ENCODE results near the gene ZNF831.

GRCh38 chr20:59150821-59151251 lies 12.8 kb upstream of the ZNF831 start:
- TF ChIP-seq YY1 (IDR thresholded peaks at IDR 0.05; ENCODE audit: low read depth) (no peak), EGR1 (IDR thresholded peaks at IDR 0.05) (no peak), EP300 (IDR thresholded peaks at IDR 0.05; ENCODE audit: borderline replicate concordance) (no peak), TAF1 (IDR thresholded peaks at IDR 0.05; ENCODE audit: low read depth) (no peak), USF1 (IDR thresholded peaks at IDR 0.05) (no peak), NFIC (IDR thresholded peaks at IDR 0.05) (no peak), TCF12 (IDR thresholded peaks at IDR 0.05; ENCODE audit: low read depth) (no peak), RAD21 (IDR thresholded peaks at IDR 0.05; ENCODE audit: low read depth) (no peak), CREB1 (IDR thresholded peaks at IDR 0.05; ENCODE audit: low read depth) (no peak)
